ENCODE data around the gene SHC3. TPM values are rescaled to one million over a fixed set of nuclear protein-coding genes. Genes with fewer than 3 reads are reported as not detected.

Gene SHC3
- total RNA-seq, 1 donor from 2014 or later = 0.85 TPM

DNA sequence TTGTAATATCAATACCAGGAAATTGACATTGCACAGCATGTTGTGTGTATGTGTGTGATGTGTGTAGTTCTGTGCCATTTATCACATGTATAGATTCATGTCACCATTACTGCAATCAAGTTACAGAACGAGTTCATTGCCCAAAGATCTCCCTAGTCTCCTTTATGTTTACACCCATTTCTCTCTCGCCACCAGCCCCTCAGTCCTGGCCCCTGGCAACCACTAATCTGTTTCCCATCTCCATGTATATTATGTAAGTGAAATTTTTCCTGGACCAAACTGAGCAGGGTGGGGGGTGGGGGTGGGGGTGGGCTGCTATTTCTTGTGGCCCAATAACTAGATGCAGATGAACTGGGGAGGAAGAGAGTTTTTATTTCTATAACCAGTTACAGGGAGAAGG lies 198.8 kb downstream of the SHC3 start:
- intact Hi-C loops (cut with DNase I) = loop anchor here (1.0 to 10.0 kb wide), 3 partner anchors 21 to 1255 kb away; partner anchors contain the start of gene CTSL

GRCh38 chr9:88979021-88979420 lies 199.6 kb downstream of the SHC3 start:
- Histone ChIP-seq H3K4me3 (no peak overlapping the region), H3K4me1 (no peaks in the 10 kb centered on the region), H3K9me3 (no peaks in the 10 kb centered on the region), H3K27me3 (no peaks in the 10 kb centered on the region), H3K27ac (peak overlapping the region in 1 of 2 donors; percentile 17), H3K36me3 (no peaks in the 10 kb centered on the region)
- DNase-seq (ENCODE audit: low spot score in 2 of 2) = peak in 1 of 2 donors; percentile 50
- TF ChIP-seq CTCF (IDR thresholded peaks at IDR 0.05) = no peak
- intact Hi-C loops (cut with DNase I) = loop anchor here (10.0 kb wide), 1 partner anchor 64 kb away; no protein-coding TSS in a partner anchor

More for the DNA sequence above, 198.8 kb downstream of the SHC3 start:
- no peaks in the 10 kb centered on the region for H3K27me3 ChIP-seq
- peak overlapping the region; percentile 49 to 53 for H3K27ac ChIP-seq
- no peaks in the 10 kb centered on the region for H3K36me3 ChIP-seq
- no peak overlapping the region for H3K4me3 ChIP-seq
- no peaks in the 10 kb centered on the region for H3K9me3 ChIP-seq
- H3K4me1 ChIP-seq = no peaks in the 10 kb centered on the region
- no peak for TF ChIP-seq CTCF (IDR thresholded peaks at IDR 0.05)
- DNase-seq (ENCODE audit: low spot score in 2 of 2) = peak in 1 of 2 donors; percentile 45

DNA sequence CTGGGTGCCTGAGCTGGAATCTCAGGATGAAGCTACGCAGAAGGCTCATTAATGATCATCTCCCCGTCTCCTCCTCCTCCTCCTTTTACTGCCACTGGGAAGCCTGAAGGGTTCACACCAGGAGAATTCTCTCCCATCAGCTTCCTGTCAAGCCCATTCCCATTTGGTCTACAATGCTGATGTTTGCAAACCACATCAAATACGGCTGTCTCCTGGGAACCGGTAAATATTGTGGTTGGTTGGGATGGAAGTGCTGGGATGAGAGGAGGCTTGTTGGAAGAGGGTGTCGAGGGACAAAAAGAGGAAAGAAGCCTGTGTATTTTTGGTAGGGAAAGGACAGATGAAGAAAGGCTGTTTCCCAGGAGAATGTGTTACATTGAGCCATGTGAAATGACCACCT lies 200.6 kb downstream of the SHC3 start:
- H3K27me3 ChIP-seq = no peaks in the 10 kb centered on the region
- no peaks in the 10 kb centered on the region for H3K4me1 ChIP-seq
- H3K36me3 ChIP-seq = no peaks in the 10 kb centered on the region
- peak in 1 of 2 donors; percentile 40 for DNase-seq (ENCODE audit: low spot score in 2 of 2)
- no peaks in the 10 kb centered on the region for H3K9me3 ChIP-seq
- intact Hi-C loops (cut with DNase I) = loop anchor here (10.0 kb wide), 1 partner anchor 63 kb away; no protein-coding TSS in a partner anchor
- no peak overlapping the region for H3K4me3 ChIP-seq
- TF ChIP-seq CTCF (IDR thresholded peaks at IDR 0.05) = no peak
- no peak overlapping the region for H3K27ac ChIP-seq

DNA sequence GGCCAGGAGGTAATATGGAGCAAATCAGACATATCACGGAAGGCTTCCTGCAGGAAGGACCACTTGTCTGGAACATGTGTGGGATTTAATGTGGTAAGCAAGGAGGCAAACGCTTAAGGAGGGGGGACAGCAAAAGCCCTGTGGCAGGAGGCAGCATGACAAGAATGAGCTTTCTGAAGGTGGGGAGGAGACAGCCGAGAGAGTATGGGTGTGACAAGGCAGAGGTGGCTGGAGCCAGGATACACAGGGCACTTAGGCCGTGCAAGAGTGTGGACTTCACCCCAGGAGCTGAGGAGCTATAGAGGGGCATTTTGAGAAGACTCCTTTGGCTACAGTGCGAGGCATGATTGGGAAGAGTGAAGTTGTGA lies 201.7 kb downstream of the SHC3 start:
- no peak for TF ChIP-seq CTCF (IDR thresholded peaks at IDR 0.05)
- H3K4me3 ChIP-seq = no peak overlapping the region
- intact Hi-C loops (cut with DNase I) = loop anchor here (10.0 kb wide), 1 partner anchor 62 kb away; no protein-coding TSS in a partner anchor
- H3K4me1 ChIP-seq = no peaks in the 10 kb centered on the region
- no peaks in the 10 kb centered on the region for H3K9me3 ChIP-seq
- H3K27me3 ChIP-seq = no peaks in the 10 kb centered on the region
- no peak overlapping the region for H3K27ac ChIP-seq
- no peaks in the 10 kb centered on the region for H3K36me3 ChIP-seq
- DNase-seq (ENCODE audit: low spot score in 2 of 2) = peak in 1 of 2 donors; percentile 54

GRCh38 chr9:88975966-88976889 lies 202.4 kb downstream of the SHC3 start:
- Histone ChIP-seq H3K9me3 (no peaks in the 10 kb centered on the region), H3K36me3 (no peaks in the 10 kb centered on the region), H3K27ac (no peak overlapping the region), H3K27me3 (no peaks in the 10 kb centered on the region), H3K4me3 (no peak overlapping the region), H3K4me1 (no peaks in the 10 kb centered on the region)
- DNase-seq (ENCODE audit: low spot score in 2 of 2) = peak in 1 of 2 donors; percentile 53
- TF ChIP-seq CTCF (IDR thresholded peaks at IDR 0.05) = no peak
- intact Hi-C loops (cut with DNase I) = loop anchor here (10.0 kb wide), 1 partner anchor 61 kb away; no protein-coding TSS in a partner anchor

All from ascending aorta (tissue), 2 donors.